NCI-H82 (cell line): ENCODE results near the gene SASH1.

Experiments used
- DNase-seq: peaks from one replicate; lab custom pipeline; 2025; lab: John Stamatoyannopoulos, UW

SASH1 gene

DNA sequence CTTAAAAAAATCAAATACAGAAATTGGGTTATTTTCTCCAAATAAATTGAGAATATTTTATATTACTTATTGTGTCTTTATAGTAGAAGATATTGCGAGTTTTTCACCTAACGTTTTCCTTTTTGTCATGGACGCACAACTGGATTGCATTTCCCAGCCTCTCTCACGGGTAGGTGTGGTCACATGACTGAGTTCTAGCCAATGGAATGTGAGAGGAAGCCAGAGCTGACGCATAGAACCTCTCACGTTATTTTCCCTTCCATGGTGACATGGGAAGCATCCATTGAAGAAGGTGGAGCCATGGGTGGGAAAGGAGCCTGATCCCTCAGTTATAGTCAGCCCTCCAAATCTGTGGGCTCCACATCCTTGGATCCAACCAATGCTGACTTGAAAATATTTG is 248.2 kb downstream of the SASH1 start:
- DNase-seq, result no peak

DNA sequence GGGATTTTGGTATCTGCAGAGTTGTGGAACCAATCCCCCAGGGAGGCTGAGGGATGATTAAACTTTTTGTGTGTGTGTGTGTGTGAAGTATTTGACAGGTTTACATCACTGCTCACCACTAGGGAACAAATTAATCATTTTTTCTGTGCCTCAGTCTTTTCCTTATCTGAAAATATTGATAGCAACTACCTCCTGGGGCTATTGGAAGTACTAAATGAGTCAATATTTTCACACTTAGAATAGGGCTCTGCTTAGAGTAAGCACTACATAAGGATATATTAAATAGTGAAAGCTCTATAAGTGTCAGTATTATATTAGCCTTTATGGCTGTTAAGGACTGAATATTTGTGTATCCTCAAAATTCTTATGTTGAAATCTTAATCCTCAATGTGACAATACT is 249.0 kb downstream of the SASH1 start:
- DNase-seq, result no peak

DNA sequence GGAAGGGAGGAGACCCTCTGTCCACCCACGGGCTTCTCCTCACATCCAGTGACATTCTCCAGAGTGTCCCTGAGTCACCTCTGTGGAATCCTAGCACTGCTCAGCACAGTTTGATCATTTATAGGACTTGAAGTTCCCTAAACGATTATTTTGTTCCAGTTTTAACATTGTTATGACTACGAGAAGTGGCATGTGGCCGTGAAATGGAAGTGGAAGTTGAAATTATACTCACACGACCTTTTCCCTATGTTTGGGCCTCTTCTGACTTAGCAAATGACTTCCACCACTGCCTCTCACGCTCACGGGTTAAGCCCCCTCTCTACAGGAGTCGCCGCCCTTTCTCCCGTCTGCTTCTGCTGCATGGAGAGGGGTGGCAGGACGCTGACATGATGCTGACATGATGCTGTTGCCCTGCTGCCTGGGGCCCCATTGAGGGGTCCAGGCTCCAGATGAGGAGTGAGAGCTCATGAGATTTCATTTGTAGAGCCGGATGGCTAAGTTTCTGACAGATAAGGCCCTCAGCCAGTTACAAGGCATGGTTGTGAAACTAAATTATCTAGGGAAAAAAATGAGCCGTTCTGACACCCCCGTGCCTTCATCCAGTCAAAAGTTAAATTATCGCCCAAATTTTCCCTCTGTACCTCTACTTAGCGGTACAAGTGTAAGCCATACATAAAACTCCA is 250.6 kb downstream of the SASH1 start:
- no peak for DNase-seq

DNA sequence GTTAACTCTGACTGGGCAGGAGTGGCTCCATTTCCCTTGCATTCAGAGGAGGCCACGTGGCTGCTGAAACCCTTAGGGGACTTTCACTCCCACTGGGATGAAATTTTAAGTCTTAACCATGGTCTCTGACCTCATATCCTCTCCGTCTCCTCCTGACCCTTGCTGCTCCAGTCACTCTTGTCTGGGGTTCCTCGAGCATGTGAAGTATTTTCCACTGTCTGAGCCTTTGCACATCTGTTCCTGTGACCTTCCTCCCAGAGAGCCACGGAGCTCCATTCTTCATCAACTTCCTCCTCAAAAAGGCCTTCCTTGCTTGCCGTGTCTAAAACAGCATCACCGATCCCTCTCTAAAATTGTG is 251.2 kb downstream of the SASH1 start:
- no peak for DNase-seq

DNA sequence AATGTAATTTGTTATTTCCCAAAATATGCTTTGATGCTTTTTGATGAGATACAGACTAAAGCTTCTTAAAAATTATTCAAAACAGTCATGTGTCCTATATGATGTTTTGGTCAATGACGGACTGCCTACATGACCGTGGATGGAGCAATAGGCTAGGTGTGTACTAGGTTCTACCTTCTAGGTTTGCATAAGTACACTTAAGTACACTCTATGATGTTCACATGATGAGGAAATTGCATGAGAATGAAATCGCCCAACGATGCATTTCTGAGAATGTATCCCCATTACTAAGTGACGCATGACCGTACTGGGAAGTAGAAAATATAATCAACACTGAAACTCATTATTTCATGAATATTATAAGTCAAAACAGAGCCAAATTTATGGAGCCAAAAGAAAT is 252.9 kb downstream of the SASH1 start:
- DNase-seq, result no peak

DNA sequence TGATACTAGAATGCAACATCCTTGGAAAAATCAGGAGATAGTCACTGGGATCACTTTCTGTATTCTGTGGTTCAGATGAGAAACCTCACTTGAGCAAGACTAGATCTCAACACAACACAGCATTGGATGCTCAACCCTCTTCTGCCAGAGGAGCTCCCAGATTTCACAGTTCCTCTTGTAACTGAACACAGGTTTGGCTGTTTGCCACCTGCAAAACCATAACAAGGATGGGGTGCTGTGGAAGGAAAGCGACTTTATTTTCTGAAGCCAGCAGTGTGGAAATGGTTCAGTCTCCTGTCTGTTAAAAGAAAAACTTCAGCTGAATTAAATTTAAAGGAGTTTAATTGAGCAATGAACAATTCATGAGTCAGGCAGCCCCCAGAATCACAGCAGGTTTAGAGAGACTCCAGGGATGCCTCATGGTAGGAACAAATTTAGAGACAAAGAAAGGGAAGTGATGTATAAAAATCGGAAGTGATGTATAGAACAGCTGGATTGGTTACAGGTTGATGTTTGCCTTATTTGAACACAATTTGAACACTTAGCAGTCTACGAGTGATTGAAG is 254.3 kb downstream of the SASH1 start:
- no peak for DNase-seq

DNA sequence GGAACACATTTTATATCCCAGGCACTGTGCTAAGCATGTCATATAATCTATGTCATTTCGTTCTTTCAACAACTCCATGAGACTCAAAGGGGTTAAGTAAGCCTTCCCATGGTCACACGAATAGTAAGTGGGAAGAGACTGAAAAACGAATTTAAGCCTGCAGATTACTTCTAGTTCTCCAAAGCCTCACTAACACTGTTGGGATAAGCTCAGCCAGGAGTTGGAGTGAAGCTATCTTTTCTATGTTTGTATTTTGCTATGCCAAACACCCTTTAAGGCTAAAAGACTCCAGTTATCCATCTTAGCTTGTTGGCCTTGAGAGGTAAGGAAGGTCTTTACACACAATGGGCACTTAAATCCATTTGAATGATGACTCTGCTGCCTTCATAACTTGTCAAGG is 256.1 kb downstream of the SASH1 start:
- DNase-seq, result no peak

DNA sequence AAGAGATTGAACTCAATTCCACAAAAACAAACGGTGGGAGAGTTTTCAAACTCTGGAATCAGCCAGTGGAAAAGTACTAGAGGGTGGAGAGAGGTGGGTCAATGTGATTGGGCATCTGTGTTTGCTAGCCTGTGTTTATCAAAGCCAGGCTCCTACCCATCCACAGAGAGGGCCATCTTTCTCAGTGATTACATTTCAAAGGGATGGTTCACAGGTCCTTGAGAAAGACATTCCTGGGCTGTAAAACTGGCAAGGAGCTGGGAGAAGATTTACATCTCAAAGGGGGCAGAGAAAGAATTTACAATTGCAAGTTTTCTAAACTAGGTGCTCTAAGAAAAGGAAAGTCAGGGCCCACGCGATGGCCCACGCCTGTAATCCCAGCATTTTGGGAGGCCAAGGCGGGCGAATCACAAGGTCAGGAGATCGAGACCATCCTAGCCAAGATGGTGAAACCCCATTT is 257.4 kb downstream of the SASH1 start:
- no peak for DNase-seq
